Panc1 (cell line): ENCODE data around the gene TM2D3.

ENCODE experiments used
- POLR2AphosphoS5 ChIP-seq: IDR thresholded peaks from 2 replicates; pipeline ENCODE4 v1.6.1; 2012; ENCODE audit warnings: mild to moderate bottlenecking, low read depth, low read length, moderate library complexity
- SIN3A ChIP-seq: IDR thresholded peaks from 2 replicates; pipeline ENCODE4 v1.6.1; 2012; ENCODE audit warnings: low read depth, mild to moderate bottlenecking, low read length, moderate library complexity, borderline replicate concordance; ENCODE audit not compliant: insufficient read depth
- TCF7L2 ChIP-seq: IDR thresholded peaks from 2 replicates; pipeline ENCODE4 v1.6.1; 2011; ENCODE audit warnings: mild to moderate bottlenecking, low read depth, low read length, inconsistent platforms
- TF ChIP-seq, protein P1 (sequence below): fragments of 450-650 bp; IDR thresholded peaks from 2 replicates; pipeline ENCODE4 v1.5.1; 2017; ENCODE audit warnings: mild to moderate bottlenecking
- TF ChIP-seq, protein P2 (sequence below), 2 experiments: IDR thresholded peaks; 2 replicates each; pipeline ENCODE4 v1.6.1; 2011 to 2012; ENCODE audit warnings: low read depth in 2 of 2, control low read depth in 1 of 2, low read length in 1 of 2, mild to moderate bottlenecking in 1 of 2, moderate library complexity in 1 of 2; ENCODE audit not compliant: insufficient read depth in 1 of 2

DNA sequence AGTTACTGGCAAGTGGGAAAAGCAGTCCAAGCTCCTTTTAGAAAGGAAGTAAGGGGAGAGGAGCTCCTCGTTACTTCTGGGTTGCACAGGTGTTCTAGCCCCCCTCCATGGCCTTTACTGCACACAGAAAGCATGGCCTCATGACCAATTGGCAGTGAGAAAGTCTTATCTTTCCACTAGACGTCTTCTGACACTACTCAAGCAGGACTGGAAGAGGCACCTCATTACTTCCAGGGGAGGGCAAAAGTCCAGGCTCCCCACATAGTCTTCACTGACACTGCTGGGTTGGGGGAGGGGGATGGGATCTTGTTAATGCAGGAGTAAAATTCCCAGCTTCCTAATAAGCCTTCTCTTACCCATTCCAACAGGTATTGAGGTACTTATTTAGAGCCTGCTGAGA lies 27.6 kb upstream of the TM2D3 start:
- TF ChIP-seq, protein P1, sequence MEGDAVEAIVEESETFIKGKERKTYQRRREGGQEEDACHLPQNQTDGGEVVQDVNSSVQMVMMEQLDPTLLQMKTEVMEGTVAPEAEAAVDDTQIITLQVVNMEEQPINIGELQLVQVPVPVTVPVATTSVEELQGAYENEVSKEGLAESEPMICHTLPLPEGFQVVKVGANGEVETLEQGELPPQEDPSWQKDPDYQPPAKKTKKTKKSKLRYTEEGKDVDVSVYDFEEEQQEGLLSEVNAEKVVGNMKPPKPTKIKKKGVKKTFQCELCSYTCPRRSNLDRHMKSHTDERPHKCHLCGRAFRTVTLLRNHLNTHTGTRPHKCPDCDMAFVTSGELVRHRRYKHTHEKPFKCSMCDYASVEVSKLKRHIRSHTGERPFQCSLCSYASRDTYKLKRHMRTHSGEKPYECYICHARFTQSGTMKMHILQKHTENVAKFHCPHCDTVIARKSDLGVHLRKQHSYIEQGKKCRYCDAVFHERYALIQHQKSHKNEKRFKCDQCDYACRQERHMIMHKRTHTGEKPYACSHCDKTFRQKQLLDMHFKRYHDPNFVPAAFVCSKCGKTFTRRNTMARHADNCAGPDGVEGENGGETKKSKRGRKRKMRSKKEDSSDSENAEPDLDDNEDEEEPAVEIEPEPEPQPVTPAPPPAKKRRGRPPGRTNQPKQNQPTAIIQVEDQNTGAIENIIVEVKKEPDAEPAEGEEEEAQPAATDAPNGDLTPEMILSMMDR, result no peak
- no peak for TF ChIP-seq POLR2AphosphoS5
- TF ChIP-seq, protein P2, sequence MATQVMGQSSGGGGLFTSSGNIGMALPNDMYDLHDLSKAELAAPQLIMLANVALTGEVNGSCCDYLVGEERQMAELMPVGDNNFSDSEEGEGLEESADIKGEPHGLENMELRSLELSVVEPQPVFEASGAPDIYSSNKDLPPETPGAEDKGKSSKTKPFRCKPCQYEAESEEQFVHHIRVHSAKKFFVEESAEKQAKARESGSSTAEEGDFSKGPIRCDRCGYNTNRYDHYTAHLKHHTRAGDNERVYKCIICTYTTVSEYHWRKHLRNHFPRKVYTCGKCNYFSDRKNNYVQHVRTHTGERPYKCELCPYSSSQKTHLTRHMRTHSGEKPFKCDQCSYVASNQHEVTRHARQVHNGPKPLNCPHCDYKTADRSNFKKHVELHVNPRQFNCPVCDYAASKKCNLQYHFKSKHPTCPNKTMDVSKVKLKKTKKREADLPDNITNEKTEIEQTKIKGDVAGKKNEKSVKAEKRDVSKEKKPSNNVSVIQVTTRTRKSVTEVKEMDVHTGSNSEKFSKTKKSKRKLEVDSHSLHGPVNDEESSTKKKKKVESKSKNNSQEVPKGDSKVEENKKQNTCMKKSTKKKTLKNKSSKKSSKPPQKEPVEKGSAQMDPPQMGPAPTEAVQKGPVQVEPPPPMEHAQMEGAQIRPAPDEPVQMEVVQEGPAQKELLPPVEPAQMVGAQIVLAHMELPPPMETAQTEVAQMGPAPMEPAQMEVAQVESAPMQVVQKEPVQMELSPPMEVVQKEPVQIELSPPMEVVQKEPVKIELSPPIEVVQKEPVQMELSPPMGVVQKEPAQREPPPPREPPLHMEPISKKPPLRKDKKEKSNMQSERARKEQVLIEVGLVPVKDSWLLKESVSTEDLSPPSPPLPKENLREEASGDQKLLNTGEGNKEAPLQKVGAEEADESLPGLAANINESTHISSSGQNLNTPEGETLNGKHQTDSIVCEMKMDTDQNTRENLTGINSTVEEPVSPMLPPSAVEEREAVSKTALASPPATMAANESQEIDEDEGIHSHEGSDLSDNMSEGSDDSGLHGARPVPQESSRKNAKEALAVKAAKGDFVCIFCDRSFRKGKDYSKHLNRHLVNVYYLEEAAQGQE (IDR thresholded peaks at IDR 0.05; ENCODE audit: insufficient read depth in 1 of 2, low read depth in 2 of 2, low read length in 1 of 2), result no peak
- TF ChIP-seq TCF7L2, result no peak
- TF ChIP-seq SIN3A, result no peak
